Left ventricle myocardium inferior (tissue), 1 donor: Measurements from ENCODE around the gene OGFOD2. TPM values are rescaled to one million over a fixed set of nuclear protein-coding genes. Genes with fewer than 3 reads are reported as not detected.

Experiments used
- DNase-seq: peaks from one replicate; pipeline ENCODE4 v3.0.0-alpha.2; 2020
- H3K27ac ChIP-seq: fragments of 200-600 bp; replicated peaks from 2 replicates; pipeline ENCODE4 v1.8.0; 2021
- H3K27me3 ChIP-seq: fragments of 200-600 bp; 2 replicates; pipeline ENCODE4 v1.8.0; 2021; ENCODE audit warnings: low read depth
- H3K36me3 ChIP-seq: fragments of 200-600 bp; 2 replicates; pipeline ENCODE4 v1.8.0; 2021
- H3K4me1 ChIP-seq: fragments of 200-600 bp; 2 replicates; pipeline ENCODE4 v1.8.0; 2021
- H3K4me3 ChIP-seq: fragments of 200-600 bp; 2 replicates; pipeline ENCODE4 v1.8.0; 2021; ENCODE audit warnings: mild to moderate bottlenecking, moderate library complexity
- H3K9me3 ChIP-seq: fragments of 200-600 bp; replicated peaks from 2 replicates; pipeline ENCODE4 v1.8.0; 2021
- intact Hi-C: fragments of 100-400 bp; cut with micrococcal nuclease; formaldehyde crosslinking; loops from one replicate; pipeline ENCODE4 v1.11.0; 2022
- total RNA-seq: library from RNA; stranded (reverse); fragmentation: NEBNext Ultra II Directional; extraction: Animal tissue kit (Norgen Biotek cat#: 25700); gene quantifications from one replicate; pipeline ENCODE4 v1.2.1, GENCODE V29; 2021
- TF ChIP-seq, protein P1 (sequence below): fragments of 200-600 bp; IDR thresholded peaks from 2 replicates; pipeline ENCODE4 v1.8.0; 2021; ENCODE audit warnings: antibody characterized with exemption, mild to moderate bottlenecking, borderline replicate concordance
- donor health status: DM: no; HTN: yes; CAD: no; lungs with severe emphysema.

The OGFOD2 gene
- total RNA-seq, 1 donor from 2014 or later: 14.9 TPM

- Histone ChIP-seq H3K9me3 (no peaks in the 10 kb centered on the region), H3K27ac (no peak overlapping the region), H3K4me1 (peaks cover 43% of the 10 kb centered on the region), H3K4me3 (no peak overlapping the region), H3K27me3 (no peaks in the 10 kb centered on the region), H3K36me3 (peaks cover 66% of the 10 kb centered on the region)
- DNase-seq: no peak
- TF ChIP-seq, protein P1, sequence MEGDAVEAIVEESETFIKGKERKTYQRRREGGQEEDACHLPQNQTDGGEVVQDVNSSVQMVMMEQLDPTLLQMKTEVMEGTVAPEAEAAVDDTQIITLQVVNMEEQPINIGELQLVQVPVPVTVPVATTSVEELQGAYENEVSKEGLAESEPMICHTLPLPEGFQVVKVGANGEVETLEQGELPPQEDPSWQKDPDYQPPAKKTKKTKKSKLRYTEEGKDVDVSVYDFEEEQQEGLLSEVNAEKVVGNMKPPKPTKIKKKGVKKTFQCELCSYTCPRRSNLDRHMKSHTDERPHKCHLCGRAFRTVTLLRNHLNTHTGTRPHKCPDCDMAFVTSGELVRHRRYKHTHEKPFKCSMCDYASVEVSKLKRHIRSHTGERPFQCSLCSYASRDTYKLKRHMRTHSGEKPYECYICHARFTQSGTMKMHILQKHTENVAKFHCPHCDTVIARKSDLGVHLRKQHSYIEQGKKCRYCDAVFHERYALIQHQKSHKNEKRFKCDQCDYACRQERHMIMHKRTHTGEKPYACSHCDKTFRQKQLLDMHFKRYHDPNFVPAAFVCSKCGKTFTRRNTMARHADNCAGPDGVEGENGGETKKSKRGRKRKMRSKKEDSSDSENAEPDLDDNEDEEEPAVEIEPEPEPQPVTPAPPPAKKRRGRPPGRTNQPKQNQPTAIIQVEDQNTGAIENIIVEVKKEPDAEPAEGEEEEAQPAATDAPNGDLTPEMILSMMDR: no peak
- intact Hi-C loops: loop anchor here (10.0 kb wide), 1 partner anchor 248 kb away; the partner anchor contains the start of genes MPHOSPH9 and MTRFR
Measured at GRCh38 chr12:122986258-122986871, 11.3 kb downstream of the OGFOD2 start.

DNA sequence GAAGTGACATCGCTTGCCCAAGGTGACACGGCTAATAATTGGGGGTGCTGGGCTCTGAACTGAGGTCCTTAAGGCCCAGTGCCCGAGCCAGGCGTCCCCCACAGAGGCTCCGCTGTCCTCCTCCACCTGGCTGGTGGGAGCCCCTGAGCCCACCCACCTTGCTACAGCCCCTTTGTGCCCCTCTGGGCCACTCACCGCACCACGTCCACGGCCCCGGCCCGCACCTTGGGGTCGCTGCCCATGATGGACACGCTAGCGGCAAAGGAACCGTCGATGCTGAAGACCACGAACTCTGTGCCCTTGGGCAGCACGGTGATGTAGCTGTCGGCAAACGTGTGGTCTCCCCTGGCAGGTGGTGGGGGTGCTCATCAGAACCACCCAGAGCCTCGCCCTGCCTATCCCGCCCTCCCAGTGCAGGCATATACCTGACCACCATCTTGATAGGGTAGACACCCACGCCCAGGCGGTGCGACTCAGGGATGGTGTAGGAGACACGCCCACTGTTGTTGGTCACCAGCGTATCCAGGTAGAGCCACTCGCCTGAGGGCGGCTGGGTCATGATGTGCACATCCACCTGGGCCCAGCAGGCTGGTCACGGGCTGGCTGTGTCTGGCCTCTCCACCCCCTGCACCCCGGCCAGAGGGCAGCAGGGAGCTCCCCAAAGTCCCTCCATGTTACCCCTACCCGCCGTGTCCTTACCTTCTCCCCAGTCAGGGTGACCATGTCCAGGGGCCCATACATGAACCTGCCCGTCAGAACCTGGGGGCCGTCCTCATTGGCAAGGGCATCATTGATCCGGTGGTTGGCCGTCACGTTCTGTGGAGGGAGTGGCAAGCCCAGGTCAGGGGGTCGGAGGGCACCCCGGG lies 12.3 kb downstream of the OGFOD2 start:
- DNase-seq: no peak
- no peaks in the 10 kb centered on the region for H3K27me3 ChIP-seq
- no peak overlapping the region for H3K4me3 ChIP-seq
- H3K4me1 ChIP-seq: peaks cover 34% of the 10 kb centered on the region
- no peaks in the 10 kb centered on the region for H3K9me3 ChIP-seq
- H3K36me3 ChIP-seq: peaks cover 69% of the 10 kb centered on the region
- TF ChIP-seq, protein P1: no peak
- no peak overlapping the region for H3K27ac ChIP-seq
- intact Hi-C loops: loop anchor here (10.0 kb wide), 1 partner anchor 247 kb away; the partner anchor contains the start of genes MPHOSPH9 and MTRFR

DNA sequence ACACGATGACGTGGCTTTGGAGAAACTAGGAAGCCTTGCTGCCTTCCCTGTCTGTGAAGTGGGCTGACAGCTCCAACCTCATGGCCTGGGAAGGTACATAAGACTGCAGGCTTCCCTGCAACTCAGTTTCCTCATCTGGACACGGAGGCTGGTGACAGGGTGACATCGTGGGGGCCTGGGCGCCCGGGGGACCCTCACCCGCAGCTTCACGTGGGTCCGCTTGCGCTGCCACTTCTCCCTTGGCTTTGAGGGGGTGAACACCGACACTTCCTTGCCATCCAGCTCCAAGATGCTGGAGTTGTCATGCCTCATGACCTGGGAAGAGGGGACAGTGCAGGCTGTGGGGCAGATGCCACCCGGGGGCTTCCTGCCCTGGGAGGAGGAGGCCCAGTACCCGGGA lies 13.0 kb downstream of the OGFOD2 start:
- no peak overlapping the region for H3K27ac ChIP-seq
- TF ChIP-seq, protein P1: no peak
- H3K4me3 ChIP-seq: no peak overlapping the region
- intact Hi-C loops: loop anchor here (10.0 kb wide), 1 partner anchor 247 kb away; the partner anchor contains the start of genes MPHOSPH9 and MTRFR
- no peaks in the 10 kb centered on the region for H3K9me3 ChIP-seq
- H3K4me1 ChIP-seq: peaks cover 27% of the 10 kb centered on the region
- no peak for DNase-seq
- H3K27me3 ChIP-seq: no peaks in the 10 kb centered on the region
- peaks cover 67% of the 10 kb centered on the region for H3K36me3 ChIP-seq

DNA sequence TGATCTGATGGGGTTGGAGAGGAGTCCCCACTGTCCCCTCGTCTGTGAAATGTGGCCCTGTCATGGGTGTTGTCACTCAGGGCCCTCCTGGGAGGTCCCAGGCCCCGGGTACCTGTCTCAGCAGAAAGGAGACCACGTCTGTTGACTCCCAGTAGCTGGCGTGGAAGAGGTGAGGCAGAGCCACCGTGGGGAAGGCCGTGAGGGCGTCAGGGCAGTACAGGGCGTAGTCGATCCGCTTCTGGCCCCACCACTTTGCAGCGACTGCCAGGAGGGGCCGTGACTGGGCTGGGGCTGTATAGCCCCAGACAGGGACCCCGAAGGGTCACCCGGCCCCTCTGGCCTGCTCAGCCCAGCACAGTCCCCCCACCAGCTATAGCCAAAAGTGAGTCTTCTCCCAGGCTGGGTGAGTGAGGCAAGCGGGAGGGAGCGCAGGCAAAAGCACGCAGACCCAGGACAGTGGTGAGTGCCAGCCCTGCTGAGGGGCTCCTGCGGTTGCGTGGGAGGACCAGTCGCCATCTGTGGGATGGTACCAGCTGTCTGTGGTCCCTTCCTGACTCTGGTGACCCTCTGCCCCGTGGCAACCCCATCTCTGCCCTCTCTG lies 13.7 kb downstream of the OGFOD2 start:
- no peak for DNase-seq

More for the DNA sequence above, 13.7 kb downstream of the OGFOD2 start:
- TF ChIP-seq, protein P1: no peak
- intact Hi-C loops: loop anchor here (10.0 kb wide), 1 partner anchor 246 kb away; the partner anchor contains the start of genes MPHOSPH9 and MTRFR
- H3K4me3 ChIP-seq: no peak overlapping the region
- no peaks in the 10 kb centered on the region for H3K27me3 ChIP-seq
- H3K27ac ChIP-seq: no peak overlapping the region
- peaks cover 66% of the 10 kb centered on the region for H3K36me3 ChIP-seq
- H3K4me1 ChIP-seq: peaks cover 20% of the 10 kb centered on the region
- H3K9me3 ChIP-seq: no peaks in the 10 kb centered on the region
